Neuronal stem cell (in vitro differentiated cells): ENCODE measurements around the gene FBH1.

ENCODE experiments used
- DNase-seq: peaks from one replicate; pipeline ENCODE4 v3.0.0-alpha.2; 2013; ENCODE audit warnings: low spot score
- H2AFZ ChIP-seq: one replicate; pipeline ENCODE4 v1.6.1; 2013; ENCODE audit warnings: mild to moderate bottlenecking, low read length, inconsistent platforms
- H2AK5ac ChIP-seq: 2 replicates; pipeline ENCODE4 v1.6.1; 2013; ENCODE audit warnings: low read depth, mild to moderate bottlenecking, inconsistent platforms, low read length, moderate library complexity, mixed read lengths
- H2BK120ac ChIP-seq: 2 replicates; pipeline ENCODE4 v1.6.1; 2013; ENCODE audit warnings: low read depth, mild to moderate bottlenecking, inconsistent platforms, low read length, moderate library complexity, mixed read lengths
- H2BK12ac ChIP-seq: one replicate; pipeline ENCODE4 v1.6.1; 2013; ENCODE audit warnings: low read length, inconsistent platforms
- H2BK15ac ChIP-seq: 2 replicates; pipeline ENCODE4 v1.6.1; 2013; ENCODE audit warnings: mild to moderate bottlenecking, low read length, inconsistent platforms, mixed read lengths
- H2BK5ac ChIP-seq: one replicate; pipeline ENCODE4 v1.6.1; 2013; ENCODE audit warnings: inconsistent platforms, mild to moderate bottlenecking, low read length, moderate library complexity
- H3K14ac ChIP-seq: one replicate; pipeline ENCODE4 v1.6.1; 2013; ENCODE audit warnings: low read length, inconsistent platforms
- H3K18ac ChIP-seq: 2 replicates; pipeline ENCODE4 v1.6.1; 2013; ENCODE audit warnings: low read length, inconsistent platforms
- H3K23ac ChIP-seq: 2 replicates; pipeline ENCODE4 v1.6.1; 2013; ENCODE audit warnings: low read depth, mild to moderate bottlenecking, mixed read lengths, low read length, inconsistent platforms; ENCODE audit not compliant: poor library complexity
- H3K27ac ChIP-seq: replicated peaks from 3 replicates; pipeline ENCODE4 v1.5.1; 2013; ENCODE audit warnings: low read length, inconsistent platforms
- H3K27me3 ChIP-seq, 3 experiments: 2 replicates each; pipeline ENCODE4 v1.6.1; 2013; ENCODE audit warnings: low read length in 3 of 3, mild to moderate bottlenecking in 2 of 3, inconsistent platforms in 1 of 3, low read depth in 1 of 3, mixed read lengths in 1 of 3, moderate library complexity in 1 of 3; ENCODE audit not compliant: control insufficient read depth in 3 of 3, insufficient read depth in 3 of 3
- H3K36me3 ChIP-seq, 2 donors: replicated peaks in 1 of 2; 2 replicates each; pipeline ENCODE4 v1.6.1; 2013; ENCODE audit warnings: low read length in 2 of 2; ENCODE audit not compliant: control insufficient read depth in 2 of 2, insufficient read depth in 2 of 2
- H3K4ac ChIP-seq: 2 replicates; pipeline ENCODE4 v1.6.1; 2013; ENCODE audit warnings: inconsistent platforms, mild to moderate bottlenecking, low read length, moderate library complexity
- H3K4me1 ChIP-seq, 2 donors: 1 replicate in 1 of 2; 2 replicates in 1 of 2; pipeline ENCODE4 v1.6.1; 2013; ENCODE audit warnings: low read length in 2 of 2, low read depth in 1 of 2; ENCODE audit not compliant: control insufficient read depth in 2 of 2, insufficient read depth in 1 of 2
- H3K4me2 ChIP-seq: one replicate; pipeline ENCODE4 v1.6.1; 2013; ENCODE audit warnings: mild to moderate bottlenecking, low read length, inconsistent platforms; ENCODE audit not compliant: insufficient read depth, poor library complexity, severe bottlenecking
- H3K4me3 ChIP-seq, 2 donors: 2 replicates each; pipeline ENCODE4 v1.5.1; 2013; ENCODE audit warnings: low read length in 2 of 2, mild to moderate bottlenecking in 2 of 2, inconsistent platforms in 1 of 2, moderate library complexity in 1 of 2
- H3K79me1 ChIP-seq: one replicate; pipeline ENCODE4 v1.6.1; 2013; ENCODE audit warnings: low read depth, mild to moderate bottlenecking, inconsistent platforms, low read length, moderate library complexity
- H3K9ac ChIP-seq: one replicate; pipeline ENCODE4 v1.6.1; 2013; ENCODE audit warnings: mild to moderate bottlenecking, low read depth, low read length, inconsistent platforms; ENCODE audit not compliant: poor library complexity
- H3K9me3 ChIP-seq, 2 donors: replicated peaks in 1 of 2; 2 replicates each; pipeline versions ENCODE3 to v1.6.1; 2013; ENCODE audit warnings: low read length in 2 of 2, mild to moderate bottlenecking in 2 of 2, inconsistent platforms in 1 of 2, low read depth in 1 of 2, mixed read lengths in 1 of 2, moderate library complexity in 1 of 2; ENCODE audit not compliant: control insufficient read depth in 2 of 2, insufficient read depth in 1 of 2
- H4K8ac ChIP-seq: one replicate; pipeline ENCODE4 v1.6.1; 2013; ENCODE audit warnings: low read depth, mild to moderate bottlenecking, inconsistent platforms, low read length, moderate library complexity
- H4K91ac ChIP-seq: one replicate; pipeline ENCODE4 v1.6.1; 2013; ENCODE audit warnings: low read length, low read depth, mild to moderate bottlenecking, inconsistent platforms; ENCODE audit not compliant: poor library complexity
- WGBS, 2 donors: extraction: QIAGEN DNeasy Blood & Tissue Kit; methylation state at CpG; one replicate each; pipeline ENCODE4 v1.1.7; 2013; ENCODE audit warnings: missing lambda C conversion rate in 2 of 2, mixed read lengths in 1 of 2; ENCODE audit not compliant: insufficient read length in 2 of 2, insufficient replicate concordance in 1 of 2; ENCODE audit errors: extremely low coverage in 2 of 2; 5-methylcytosine and 5-hydroxymethylcytosine counted together

The FBH1 gene

DNA sequence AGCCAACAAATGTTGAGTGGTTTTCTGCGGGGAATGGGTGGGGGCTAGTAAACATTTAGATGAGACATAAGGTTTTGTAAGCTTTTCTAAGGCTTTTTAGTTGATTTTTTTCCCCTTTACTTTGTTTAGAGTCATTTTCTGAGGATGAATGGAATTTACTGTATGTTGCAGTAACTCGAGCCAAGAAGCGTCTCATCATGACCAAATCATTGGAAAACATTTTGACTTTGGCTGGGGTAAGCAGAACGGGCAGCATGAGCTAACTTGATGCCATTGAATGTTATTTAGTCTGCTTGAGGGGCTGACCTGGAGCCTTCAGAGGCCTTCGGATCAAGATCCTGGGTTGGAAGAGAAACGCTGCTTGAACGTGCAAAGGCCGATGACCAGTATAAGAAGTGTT is 37.3 kb downstream of the FBH1 start:
- Histone ChIP-seq H2BK5ac (no peak overlapping the region), H4K8ac (no peak overlapping the region), H3K27me3 (peaks cover 0 to 2% (median 0%) of the 10 kb centered on the region in 3 experiments), H3K9ac (no peak overlapping the region), H2BK15ac (no peak overlapping the region), H3K4ac (no peak overlapping the region), H3K27ac (no peak overlapping the region), H3K4me3 (no peak overlapping the region), H4K91ac (no peak overlapping the region), H3K18ac (no peak overlapping the region), H3K4me2 (no peak overlapping the region), H3K9me3 (no peaks in the 10 kb centered on the region), H3K36me3 (peaks cover 34 to 98% of the 10 kb centered on the region in 2 donors), H3K23ac (no peak overlapping the region), H2BK120ac (no peak overlapping the region), H2AK5ac (no peak overlapping the region), H2BK12ac (no peak overlapping the region), H2AFZ (no peak overlapping the region), H3K4me1 (no peaks in the 10 kb centered on the region), H3K14ac (no peak overlapping the region), H3K79me1 (peaks cover 1% of the 10 kb centered on the region)
- no CpG with 5 or more reads among the region's 8 CpGs for WGBS, 2 donors
- DNase-seq: no peak

- Histone ChIP-seq H3K4me3 (no peak overlapping the region), H4K8ac (no peak overlapping the region), H3K18ac (no peak overlapping the region), H3K14ac (no peak overlapping the region), H3K27me3 (peaks cover 0 to 2% (median 0%) of the 10 kb centered on the region in 3 experiments), H3K4me2 (no peak overlapping the region), H3K27ac (no peak overlapping the region), H3K9me3 (no peaks in the 10 kb centered on the region), H2BK12ac (no peak overlapping the region), H2AK5ac (no peak overlapping the region), H2BK15ac (no peak overlapping the region), H2AFZ (no peak overlapping the region), H3K36me3 (peaks cover 24 to 96% of the 10 kb centered on the region in 2 donors), H2BK5ac (no peak overlapping the region), H4K91ac (no peak overlapping the region), H3K79me1 (peaks cover 1% of the 10 kb centered on the region), H2BK120ac (no peak overlapping the region), H3K23ac (no peak overlapping the region), H3K4ac (no peak overlapping the region), H3K4me1 (no peaks in the 10 kb centered on the region), H3K9ac (no peak overlapping the region)
- DNase-seq: no peak
- WGBS, 2 donors: no CpG with 5 or more reads among the region's 8 CpGs
These were observed 39.4 kb downstream of the FBH1 start for GRCh38 chr10:5929442-5929841.

DNA sequence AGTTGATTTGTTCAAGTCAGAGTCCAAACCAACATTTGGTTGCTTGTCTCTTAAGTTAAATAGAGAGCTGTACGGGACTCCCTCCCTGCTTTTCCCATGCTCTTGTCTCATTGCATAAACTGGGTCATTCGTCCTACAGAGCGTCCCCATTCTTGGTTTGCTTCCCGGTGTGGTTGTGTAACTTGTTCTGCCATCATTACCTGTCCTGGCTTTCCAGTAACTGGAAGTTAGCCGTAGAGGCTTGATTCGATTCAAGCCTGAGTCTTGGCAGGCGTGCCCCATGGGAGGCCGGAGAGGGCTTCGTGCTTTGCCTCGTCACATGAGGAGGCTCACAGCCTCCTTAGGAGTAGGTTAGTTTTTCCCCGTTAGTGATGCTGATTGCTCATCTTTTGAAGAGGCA is 40.2 kb downstream of the FBH1 start:
- Histone ChIP-seq H4K8ac (no peak overlapping the region), H2BK15ac (no peak overlapping the region), H2BK5ac (no peak overlapping the region), H3K27me3 (peaks cover 0 to 2% (median 0%) of the 10 kb centered on the region in 3 experiments), H3K14ac (no peak overlapping the region), H3K9me3 (no peaks in the 10 kb centered on the region), H3K23ac (no peak overlapping the region), H3K27ac (no peak overlapping the region), H3K79me1 (peaks cover 1% of the 10 kb centered on the region), H3K4ac (no peak overlapping the region), H2BK120ac (no peak overlapping the region), H3K4me1 (no peaks in the 10 kb centered on the region), H3K4me2 (no peak overlapping the region), H3K36me3 (peaks cover 25 to 95% of the 10 kb centered on the region in 2 donors), H2AFZ (no peak overlapping the region), H3K4me3 (no peak overlapping the region), H3K18ac (no peak overlapping the region), H2AK5ac (no peak overlapping the region), H2BK12ac (no peak overlapping the region), H4K91ac (no peak overlapping the region), H3K9ac (no peak overlapping the region)
- no CpG with 5 or more reads among the region's 11 CpGs for WGBS, 2 donors
- DNase-seq: no peak

- no peak overlapping the region for H2BK15ac ChIP-seq
- no peak overlapping the region for H3K23ac ChIP-seq
- no peak overlapping the region for H4K8ac ChIP-seq
- H2AFZ ChIP-seq: no peak overlapping the region
- H2BK120ac ChIP-seq: no peak overlapping the region
- peaks cover 0 to 2% of the 10 kb centered on the region in 2 donors for H3K9me3 ChIP-seq
- no peak overlapping the region for H2BK5ac ChIP-seq
- H3K4me1 ChIP-seq: peaks cover 0 to 2% of the 10 kb centered on the region in 2 donors
- H3K14ac ChIP-seq: no peak overlapping the region
- no peak overlapping the region for H3K4me3 ChIP-seq
- no peak overlapping the region for H3K18ac ChIP-seq
- DNase-seq: no peak
- peaks cover 1% of the 10 kb centered on the region for H3K79me1 ChIP-seq
- peaks cover 0 to 2% (median 0%) of the 10 kb centered on the region in 3 experiments for H3K27me3 ChIP-seq
- no peak overlapping the region for H2BK12ac ChIP-seq
- no peak overlapping the region for H3K4me2 ChIP-seq
- no peak overlapping the region for H3K9ac ChIP-seq
- WGBS, 2 donors: no CpG with 5 or more reads among the region's 5 CpGs
- H3K4ac ChIP-seq: no peak overlapping the region
- no peak overlapping the region for H4K91ac ChIP-seq
- H3K36me3 ChIP-seq: peaks cover 33 to 97% of the 10 kb centered on the region in 2 donors
- H3K27ac ChIP-seq: no peak overlapping the region
- H2AK5ac ChIP-seq: no peak overlapping the region
These were observed 42.3 kb downstream of the FBH1 start for GRCh38 chr10:5932345-5932744.
